Naive B cell (primary cell): ENCODE measurements around the gene CNOT2. TPM values are rescaled to one million over a fixed set of nuclear protein-coding genes. Genes with fewer than 3 reads are reported as not detected.

ENCODE experiments used
- ATAC-seq, 2 donors: fragments of 150-1000 bp; cut with Tn5 transposase; 2 replicates each; pipeline ENCODE4 v1.10.0; 2021; ENCODE audit warnings: low read depth in 2 of 2, mild to moderate bottlenecking in 2 of 2, moderate library complexity in 2 of 2
- DNase-seq: peaks from one replicate; pipeline ENCODE4 v3.0.0; 2022
- H3K27ac Mint-ChIP-seq, 6 donors: one replicate each; pipeline ENCODE4 v1.8.0; 2020 to 2022; ENCODE audit warnings: mild to moderate bottlenecking in 6 of 6, mixed read lengths in 6 of 6, moderate library complexity in 5 of 6, inconsistent platforms in 2 of 6
- H3K27me3 Mint-ChIP-seq, 3 donors: one replicate each; pipeline ENCODE4 v1.8.0; 2021 to 2022; ENCODE audit warnings: mixed read lengths in 3 of 3, mild to moderate bottlenecking in 1 of 3
- H3K36me3 Mint-ChIP-seq, 2 donors: one replicate each; pipeline ENCODE4 v1.8.0; 2020 to 2022; ENCODE audit warnings: mixed read lengths in 2 of 2, inconsistent platforms in 1 of 2, mild to moderate bottlenecking in 1 of 2
- H3K4me1 Mint-ChIP-seq, 3 donors: one replicate each; pipeline ENCODE4 v1.8.0; 2020 to 2022; ENCODE audit warnings: mixed read lengths in 3 of 3, inconsistent platforms in 1 of 3, mild to moderate bottlenecking in 1 of 3, moderate library complexity in 1 of 3
- H3K4me3 Mint-ChIP-seq, 8 donors: one replicate each; pipeline ENCODE4 v1.8.0; 2020 to 2022; ENCODE audit warnings: mild to moderate bottlenecking in 8 of 8, mixed read lengths in 8 of 8, moderate library complexity in 8 of 8, inconsistent platforms in 2 of 8
- H3K9me3 Mint-ChIP-seq, 7 donors: one replicate each; pipeline ENCODE4 v1.8.0; 2020 to 2022; ENCODE audit warnings: mixed read lengths in 7 of 7, mild to moderate bottlenecking in 5 of 7, inconsistent platforms in 2 of 7, moderate library complexity in 1 of 7
- polyA plus RNA-seq, 6 donors: library from polyadenylated mRNA; unstranded; fragments of 300-500 nt; fragmentation: Illumina TruSeq; gene quantifications; one replicate each; pipeline ENCODE4 v1.2.3, GENCODE V29; 2021; ENCODE audit warnings: low read depth in 6 of 6

Gene CNOT2
- polyA plus RNA-seq, 6 donors from 2014 or later: 95.9 to 133 (median 114) TPM

DNA sequence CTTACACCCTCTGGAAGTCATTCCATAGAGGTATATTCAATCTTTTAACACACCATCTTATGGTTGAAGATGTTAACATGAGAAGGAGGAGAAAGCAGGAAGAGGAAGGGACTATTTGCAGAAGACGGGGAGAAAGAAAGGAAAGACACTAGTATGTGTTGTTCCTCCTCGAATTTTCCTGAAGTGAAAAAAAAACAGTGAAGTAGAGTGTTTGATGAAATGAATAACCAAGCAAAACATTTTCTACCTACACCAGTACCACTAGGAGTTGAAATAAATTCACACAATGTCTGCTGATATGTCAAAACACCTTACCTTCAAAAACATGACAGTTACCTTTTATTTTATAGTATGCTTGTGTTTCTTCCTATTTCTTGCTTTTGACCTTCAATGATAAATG, 1.4 kb upstream of the CNOT2 start:
- Mint-ChIP-seq H3K9me3 (no peaks in the 10 kb centered on the region), H3K4me3 (peak overlapping the region; percentile 94 to 99 (median 97)), H3K4me1 (peaks cover 41 to 57% (median 46%) of the 10 kb centered on the region in 3 donors), H3K27ac (peak overlapping the region; percentile 93 to 100 (median 99)), H3K27me3 (no peaks in the 10 kb centered on the region), H3K36me3 (peaks cover 15 to 17% of the 10 kb centered on the region in 2 donors)
- no peak for ATAC-seq
- DNase-seq: no peak

DNA sequence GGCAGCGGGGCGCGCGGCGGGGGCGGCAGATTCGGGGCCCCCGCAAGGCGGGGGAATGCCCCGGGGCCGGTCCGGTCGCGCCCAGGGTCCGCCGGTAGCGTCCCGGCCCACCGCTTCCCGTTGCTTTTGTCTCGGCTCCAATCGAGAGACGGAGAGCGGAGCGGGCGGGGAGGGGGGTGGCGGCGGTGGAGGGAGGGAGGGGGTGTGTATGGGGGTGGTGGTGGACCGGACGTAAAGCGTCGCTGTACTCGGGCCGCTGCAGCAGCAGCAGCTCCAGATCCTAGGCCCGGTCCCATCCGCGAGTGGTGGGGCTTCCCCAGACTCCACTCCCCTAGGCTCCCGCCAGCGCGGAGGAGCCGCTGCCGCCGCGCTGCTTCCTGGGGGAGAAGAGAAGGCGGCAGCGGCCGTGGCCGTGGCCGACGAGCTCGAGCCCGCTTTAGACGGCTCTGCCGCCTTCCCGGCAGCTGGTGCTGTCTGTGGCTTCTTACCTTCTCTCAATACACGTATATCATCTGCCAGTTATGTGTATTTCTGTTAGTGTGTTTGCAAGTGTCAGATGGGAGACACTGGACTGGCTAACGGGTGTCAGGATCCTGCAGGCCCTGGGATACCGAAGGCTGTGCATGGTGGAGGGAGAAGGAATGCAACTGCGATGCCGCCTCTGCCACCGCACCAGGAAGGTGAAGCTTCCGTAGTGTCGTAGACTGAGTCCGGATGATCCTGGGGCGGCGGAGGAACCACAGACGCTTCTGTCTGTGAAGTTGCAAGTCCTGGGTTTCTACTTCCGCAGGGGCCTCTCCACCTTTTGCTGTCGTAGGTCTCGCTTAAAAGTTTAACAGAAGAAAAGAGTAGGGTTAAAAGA, 508 bp downstream of the CNOT2 start:
- peak; percentile 59 to 61 for ATAC-seq
- H3K4me3 Mint-ChIP-seq: peak overlapping the region; percentile 94 to 99 (median 97)
- H3K27me3 Mint-ChIP-seq: no peaks in the 10 kb centered on the region
- H3K36me3 Mint-ChIP-seq: peaks cover 13 to 23% of the 10 kb centered on the region in 2 donors
- H3K27ac Mint-ChIP-seq: peak overlapping the region; percentile 98 to 100 (median 99)
- DNase-seq: peak; percentile 45
- peaks cover 57 to 75% (median 59%) of the 10 kb centered on the region in 3 donors for H3K4me1 Mint-ChIP-seq
- no peaks in the 10 kb centered on the region for H3K9me3 Mint-ChIP-seq

DNA sequence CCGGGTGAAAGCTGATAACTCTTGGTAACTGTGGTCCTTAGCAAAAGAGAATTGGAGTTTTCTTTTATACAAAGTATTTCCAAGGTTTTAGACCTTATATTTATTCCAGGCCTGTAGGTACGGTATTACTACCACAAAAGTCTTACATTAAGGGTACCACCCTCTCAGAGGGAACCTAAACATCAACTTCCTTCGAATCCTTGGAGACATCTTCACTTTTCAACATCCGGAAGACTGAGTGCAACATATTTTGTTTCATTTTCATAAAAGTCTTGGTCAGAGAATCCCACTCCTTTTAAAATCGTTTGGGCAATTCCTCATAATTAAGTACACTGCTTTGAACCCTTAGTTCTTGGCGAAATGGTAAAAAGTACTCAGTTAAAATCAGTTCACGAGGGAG, 1.2 kb downstream of the CNOT2 start:
- ATAC-seq (no peak), DNase-seq (no peak)
- H3K9me3 Mint-ChIP-seq: no peaks in the 10 kb centered on the region
- peaks cover 57 to 78% (median 59%) of the 10 kb centered on the region in 3 donors for H3K4me1 Mint-ChIP-seq
- peaks cover 10 to 22% of the 10 kb centered on the region in 2 donors for H3K36me3 Mint-ChIP-seq
- peak overlapping the region; percentile 98 to 99 (median 98) for H3K27ac Mint-ChIP-seq
- H3K27me3 Mint-ChIP-seq: no peaks in the 10 kb centered on the region
- H3K4me3 Mint-ChIP-seq: peak overlapping the region; percentile 94 to 99 (median 97)

DNA sequence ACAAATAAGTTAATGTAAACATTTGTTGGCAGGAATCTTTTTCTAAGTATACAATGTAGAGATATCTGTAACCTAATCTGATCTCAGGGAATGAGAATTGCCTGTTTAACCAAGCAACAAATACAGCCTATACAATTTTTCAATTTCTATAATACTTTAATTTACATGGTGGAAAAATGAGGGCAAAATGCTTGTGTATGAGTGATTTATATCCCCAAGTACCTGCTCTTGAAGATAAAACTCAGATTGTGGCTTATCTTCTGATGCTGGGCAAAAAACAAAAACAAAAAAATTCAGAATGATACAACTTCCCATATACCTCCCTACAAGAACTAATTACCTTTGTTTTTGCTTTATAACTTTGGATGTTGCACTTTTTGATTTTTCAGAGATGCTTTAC, 2.2 kb downstream of the CNOT2 start:
- Mint-ChIP-seq H3K4me3 (peak overlapping the region in 5 of 8 donors; percentile 42 to 99 (median 97)), H3K27me3 (no peaks in the 10 kb centered on the region), H3K9me3 (no peaks in the 10 kb centered on the region), H3K36me3 (peaks cover 4 to 11% of the 10 kb centered on the region in 2 donors), H3K4me1 (peaks cover 51 to 77% (median 54%) of the 10 kb centered on the region in 3 donors), H3K27ac (peak overlapping the region in 1 of 6 donors; percentile 99)
- ATAC-seq: no peak
- no peak for DNase-seq

DNA sequence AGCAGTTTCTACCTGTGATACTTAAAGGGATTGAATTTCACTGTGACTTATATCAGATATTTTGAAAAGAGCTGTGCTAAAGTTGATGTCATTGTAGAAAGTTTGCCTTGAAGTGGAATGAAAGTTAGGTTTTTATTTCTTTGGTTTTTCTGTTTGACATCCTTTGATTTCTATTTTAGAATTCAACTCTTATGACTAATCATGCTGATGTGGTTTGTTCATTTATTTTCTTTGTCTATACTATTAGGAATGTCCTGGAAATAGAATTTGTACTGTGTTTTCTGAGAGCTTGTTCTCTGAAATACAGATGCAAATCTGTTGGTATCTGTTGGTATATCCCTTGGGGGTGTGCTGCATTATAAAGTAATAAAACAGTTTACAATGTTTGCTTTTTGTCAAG, 3.3 kb downstream of the CNOT2 start:
- H3K9me3 Mint-ChIP-seq: no peaks in the 10 kb centered on the region
- ATAC-seq (no peak), DNase-seq (no peak)
- peaks cover 0 to 8% of the 10 kb centered on the region in 2 donors for H3K36me3 Mint-ChIP-seq
- no peaks in the 10 kb centered on the region for H3K27me3 Mint-ChIP-seq
- H3K27ac Mint-ChIP-seq: peak overlapping the region in 2 of 6 donors; percentile 0 to 2
- peak overlapping the region in 2 of 8 donors; percentile 7 to 73 for H3K4me3 Mint-ChIP-seq
- peaks cover 54 to 78% (median 58%) of the 10 kb centered on the region in 3 donors for H3K4me1 Mint-ChIP-seq

DNA sequence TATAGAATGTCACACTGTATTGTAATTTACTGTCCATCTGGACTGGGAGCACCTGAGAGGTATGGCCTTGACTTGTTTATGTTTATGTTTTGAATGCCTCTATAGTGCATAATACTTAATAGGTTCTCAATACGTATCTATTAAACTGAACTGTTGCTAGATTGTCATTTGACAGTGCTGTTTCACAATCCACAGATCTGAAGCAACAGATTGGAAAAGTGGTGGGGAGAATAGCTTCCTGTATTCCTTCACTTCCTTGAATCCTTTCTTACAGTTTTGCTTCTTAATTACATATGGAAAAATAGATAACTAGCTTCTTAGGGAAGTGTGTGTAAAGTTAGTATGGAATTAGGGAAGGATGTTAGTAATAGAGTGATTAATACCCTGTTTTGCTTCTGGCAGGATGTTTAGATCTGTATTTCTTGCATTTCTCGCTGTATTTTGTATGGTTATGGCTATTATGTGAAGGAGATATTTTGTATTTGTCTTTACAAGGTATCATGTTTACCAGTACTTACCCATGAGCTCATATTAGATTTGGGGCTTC, 4.5 kb downstream of the CNOT2 start:
- ATAC-seq (no peak), DNase-seq (no peak)
- peak overlapping the region in 3 of 8 donors; percentile 4 to 23 (median 7) for H3K4me3 Mint-ChIP-seq
- peaks cover 51 to 74% (median 52%) of the 10 kb centered on the region in 3 donors for H3K4me1 Mint-ChIP-seq
- no peaks in the 10 kb centered on the region for H3K9me3 Mint-ChIP-seq
- H3K27me3 Mint-ChIP-seq: no peaks in the 10 kb centered on the region
- peaks cover 0 to 8% of the 10 kb centered on the region in 2 donors for H3K36me3 Mint-ChIP-seq
- H3K27ac Mint-ChIP-seq: peak overlapping the region in 2 of 6 donors; percentile 31 to 61

DNA sequence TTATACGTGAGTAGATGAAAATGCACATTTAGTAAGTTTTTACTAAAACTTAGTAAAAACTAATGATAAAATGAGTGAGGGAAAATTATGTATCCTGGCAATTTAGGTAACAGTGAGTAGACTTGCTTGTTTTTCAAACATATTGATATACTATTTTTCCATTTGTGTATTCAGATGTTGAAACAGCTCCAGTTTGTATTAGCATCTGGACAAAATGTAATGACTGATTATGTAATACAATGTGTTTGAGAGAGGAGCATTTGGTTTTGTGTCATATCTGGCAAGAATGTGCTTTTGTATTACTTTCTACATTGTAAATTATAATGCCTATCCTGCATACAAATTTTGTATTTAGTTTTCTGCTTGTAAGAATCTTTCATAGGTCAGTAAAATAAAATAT, 5.6 kb downstream of the CNOT2 start:
- no peak for DNase-seq
- Mint-ChIP-seq H3K27ac (no peak overlapping the region), H3K9me3 (no peaks in the 10 kb centered on the region), H3K27me3 (no peaks in the 10 kb centered on the region), H3K4me3 (no peak overlapping the region), H3K36me3 (peaks cover 0 to 8% of the 10 kb centered on the region in 2 donors), H3K4me1 (peaks cover 51 to 78% (median 54%) of the 10 kb centered on the region in 3 donors)
- no peak for ATAC-seq

DNA sequence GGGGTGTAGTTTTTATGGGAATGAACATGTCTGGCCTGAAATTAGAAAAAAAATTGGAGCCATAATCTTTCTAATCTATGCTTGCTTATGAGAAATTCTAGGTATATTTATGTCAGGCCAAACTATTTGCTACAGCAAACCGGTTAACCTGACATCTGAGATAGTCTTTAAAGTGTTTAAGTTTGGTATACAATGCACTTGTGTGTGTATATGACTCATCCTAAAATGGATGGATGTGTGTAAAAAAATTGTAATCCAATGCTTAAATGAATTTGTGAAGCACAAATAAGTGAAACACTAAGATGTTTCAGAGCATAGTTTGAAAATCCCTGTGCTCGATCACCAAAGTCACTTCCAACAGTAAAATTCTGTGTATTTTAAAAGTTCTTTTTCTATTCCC, 6.7 kb downstream of the CNOT2 start:
- H3K4me1 Mint-ChIP-seq: peaks cover 47 to 76% (median 54%) of the 10 kb centered on the region in 3 donors
- H3K9me3 Mint-ChIP-seq: no peaks in the 10 kb centered on the region
- DNase-seq (no peak), ATAC-seq (no peak)
- no peak overlapping the region for H3K4me3 Mint-ChIP-seq
- peaks cover 0 to 8% of the 10 kb centered on the region in 2 donors for H3K36me3 Mint-ChIP-seq
- H3K27me3 Mint-ChIP-seq: no peaks in the 10 kb centered on the region
- peak overlapping the region in 1 of 6 donors; percentile 34 for H3K27ac Mint-ChIP-seq

DNA sequence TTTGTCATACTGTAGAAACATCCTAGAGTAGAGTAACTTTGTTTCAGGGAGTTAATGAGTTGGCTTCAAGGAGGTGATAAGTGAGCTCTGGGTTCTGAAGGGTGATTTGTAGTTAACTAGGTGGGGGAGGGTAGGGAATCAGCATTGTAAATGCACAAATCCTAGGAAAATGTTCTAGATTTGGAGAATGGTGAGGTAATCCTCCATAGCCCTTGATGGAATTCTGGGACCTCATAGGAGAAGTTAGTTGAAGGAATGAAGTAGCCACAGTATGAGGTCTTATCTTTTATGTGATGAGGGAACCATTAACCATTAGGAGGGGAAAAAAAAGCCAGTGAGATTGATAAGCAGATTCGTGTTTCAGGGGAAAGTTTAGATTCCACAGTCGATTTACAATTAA, 8.0 kb downstream of the CNOT2 start:
- Mint-ChIP-seq H3K27me3 (no peaks in the 10 kb centered on the region), H3K4me1 (peaks cover 49 to 76% (median 54%) of the 10 kb centered on the region in 3 donors), H3K36me3 (peaks cover 0 to 8% of the 10 kb centered on the region in 2 donors), H3K4me3 (no peak overlapping the region), H3K9me3 (no peaks in the 10 kb centered on the region), H3K27ac (peak overlapping the region in 1 of 6 donors; percentile 2)
- DNase-seq (no peak), ATAC-seq (no peak)

DNA sequence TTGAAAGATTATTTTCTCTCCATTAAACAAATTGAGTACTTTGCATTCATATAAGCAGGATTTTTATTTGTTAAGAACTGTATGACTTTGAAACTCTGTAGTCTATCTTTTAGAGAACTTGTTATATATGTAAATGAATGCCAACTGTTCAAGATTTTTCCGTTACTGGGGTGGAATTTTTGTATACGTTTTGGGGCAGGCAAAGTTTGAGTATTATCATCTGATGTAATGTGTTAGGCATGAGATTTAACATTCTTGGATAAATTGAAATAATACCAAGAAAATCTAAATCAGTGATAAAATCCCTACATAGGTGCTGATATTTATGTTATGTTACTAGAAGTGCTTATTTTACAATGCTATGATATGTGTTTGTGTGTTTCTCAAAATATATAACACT, 8.4 kb downstream of the CNOT2 start:
- ATAC-seq: no peak
- peaks cover 0 to 8% of the 10 kb centered on the region in 2 donors for H3K36me3 Mint-ChIP-seq
- no peak for DNase-seq
- H3K4me3 Mint-ChIP-seq: no peak overlapping the region
- H3K9me3 Mint-ChIP-seq: no peaks in the 10 kb centered on the region
- peaks cover 44 to 77% (median 53%) of the 10 kb centered on the region in 3 donors for H3K4me1 Mint-ChIP-seq
- no peaks in the 10 kb centered on the region for H3K27me3 Mint-ChIP-seq
- H3K27ac Mint-ChIP-seq: no peak overlapping the region

DNA sequence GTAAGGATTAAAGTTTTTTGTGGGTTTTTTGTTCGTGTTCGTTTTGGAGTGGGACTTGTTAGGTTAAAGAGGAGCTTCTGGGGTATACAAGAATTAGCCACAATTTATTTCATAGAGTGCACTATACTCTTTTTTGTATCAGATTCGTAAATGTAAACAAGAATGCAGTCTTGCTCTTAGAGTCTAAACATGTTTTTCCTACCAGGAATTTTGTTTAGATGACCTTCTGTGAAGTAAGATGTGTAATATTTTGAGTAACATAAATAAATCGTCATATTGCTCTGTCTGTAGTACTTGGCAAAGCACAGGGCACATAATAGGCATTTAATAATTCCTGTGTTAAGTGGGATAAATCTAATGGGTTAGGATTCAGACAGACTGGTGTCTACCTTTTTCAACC, 9.6 kb downstream of the CNOT2 start:
- Mint-ChIP-seq H3K27ac (no peak overlapping the region), H3K27me3 (no peaks in the 10 kb centered on the region), H3K4me1 (peaks cover 42 to 68% (median 43%) of the 10 kb centered on the region in 3 donors), H3K4me3 (no peak overlapping the region), H3K36me3 (no peaks in the 10 kb centered on the region), H3K9me3 (no peaks in the 10 kb centered on the region)
- ATAC-seq: no peak
- no peak for DNase-seq

DNA sequence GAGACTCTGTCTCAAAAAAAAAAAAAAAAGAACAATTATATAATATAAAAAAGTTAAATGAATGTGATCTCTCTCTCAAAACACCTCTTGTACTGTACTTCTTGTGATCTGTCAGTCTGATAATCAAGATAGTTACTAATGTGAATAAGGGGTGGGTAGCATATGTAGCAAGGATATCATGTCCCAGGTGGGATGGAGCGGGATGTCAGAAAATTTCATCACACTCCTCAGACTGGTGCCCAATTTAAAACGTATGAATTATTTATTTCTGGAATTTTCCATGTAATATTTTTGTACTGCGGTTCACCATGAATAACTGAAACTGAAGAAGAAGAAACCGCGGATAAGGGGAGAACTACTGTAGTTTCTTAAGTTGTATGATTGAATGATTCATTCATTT, 11.0 kb downstream of the CNOT2 start:
- peaks cover 39 to 68% (median 45%) of the 10 kb centered on the region in 3 donors for H3K4me1 Mint-ChIP-seq
- peak overlapping the region in 2 of 6 donors; percentile 8 to 78 for H3K27ac Mint-ChIP-seq
- DNase-seq (no peak), ATAC-seq (no peak)
- H3K27me3 Mint-ChIP-seq: no peaks in the 10 kb centered on the region
- no peaks in the 10 kb centered on the region for H3K36me3 Mint-ChIP-seq
- no peak overlapping the region for H3K4me3 Mint-ChIP-seq
- no peaks in the 10 kb centered on the region for H3K9me3 Mint-ChIP-seq

DNA sequence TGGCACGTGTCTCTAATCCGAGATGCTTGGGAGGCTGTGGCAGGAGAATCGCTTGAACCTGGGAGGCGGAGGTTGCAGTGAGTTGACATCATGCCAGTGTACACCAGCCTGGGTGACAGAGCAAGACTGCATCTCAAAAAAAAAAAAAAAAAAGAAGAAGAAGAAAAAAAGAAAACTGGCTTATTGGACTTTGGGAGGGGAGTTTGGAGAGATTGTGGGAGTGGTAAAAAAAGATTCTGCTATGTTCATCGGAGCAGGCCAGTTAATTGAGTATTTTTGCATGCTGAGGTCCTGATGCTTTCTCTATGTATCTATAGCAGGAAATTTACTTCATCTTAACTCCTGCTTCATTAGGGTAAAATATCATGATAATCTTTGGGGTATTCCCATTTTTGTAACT, 11.6 kb downstream of the CNOT2 start:
- Mint-ChIP-seq H3K27me3 (no peaks in the 10 kb centered on the region), H3K27ac (peak overlapping the region in 5 of 6 donors; percentile 10 to 78 (median 28)), H3K9me3 (no peaks in the 10 kb centered on the region), H3K36me3 (no peaks in the 10 kb centered on the region), H3K4me1 (peaks cover 44 to 73% (median 51%) of the 10 kb centered on the region in 3 donors), H3K4me3 (peak overlapping the region in 1 of 8 donors; percentile 26)
- no peak for DNase-seq
- no peak for ATAC-seq

DNA sequence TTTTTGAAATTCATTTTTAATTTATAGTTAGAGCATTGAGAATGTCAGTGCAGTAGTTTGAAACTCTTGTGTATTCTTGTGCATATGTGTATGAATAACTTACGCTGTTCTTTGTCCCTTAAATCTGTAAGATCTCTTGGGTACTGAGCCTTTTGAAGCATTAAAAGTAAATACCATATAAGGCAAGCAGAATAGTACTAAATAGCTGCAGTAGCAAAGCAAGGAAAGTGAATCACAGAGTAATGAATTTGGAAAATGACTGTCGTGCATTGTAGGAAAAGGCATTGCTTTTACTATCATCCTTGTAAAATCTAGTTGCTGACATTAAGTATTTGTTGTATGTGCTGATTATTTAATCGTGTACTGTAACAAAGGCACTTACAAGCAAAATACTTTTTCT, 12.1 kb downstream of the CNOT2 start:
- H3K4me3 Mint-ChIP-seq: no peak overlapping the region
- DNase-seq (no peak), ATAC-seq (no peak)
- H3K27ac Mint-ChIP-seq: peak overlapping the region in 5 of 6 donors; percentile 10 to 78 (median 28)
- no peaks in the 10 kb centered on the region for H3K36me3 Mint-ChIP-seq
- no peaks in the 10 kb centered on the region for H3K27me3 Mint-ChIP-seq
- H3K9me3 Mint-ChIP-seq: no peaks in the 10 kb centered on the region
- peaks cover 43 to 73% (median 51%) of the 10 kb centered on the region in 3 donors for H3K4me1 Mint-ChIP-seq
